ENCODE results near the gene ACOT12.

DNA sequence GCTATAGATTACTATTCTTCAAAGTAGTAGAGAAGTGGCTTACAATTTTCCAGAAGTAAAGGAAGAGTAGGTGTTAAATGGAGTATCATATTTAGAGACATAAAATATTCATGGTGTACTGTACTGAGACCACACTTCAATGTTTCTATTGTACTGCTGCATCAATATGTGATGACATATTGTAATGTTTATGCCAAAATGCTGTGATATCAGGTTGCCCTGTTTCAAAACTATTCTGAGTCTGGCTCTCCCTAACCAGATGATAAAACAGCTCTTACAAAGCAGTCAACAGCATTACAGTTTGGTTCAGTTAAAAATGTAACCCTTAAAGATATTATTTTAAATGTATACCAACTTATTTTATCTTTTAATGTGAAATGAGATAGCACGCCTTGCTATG lies 30.8 kb upstream of the ACOT12 start:
- TF ChIP-seq, protein P1, sequence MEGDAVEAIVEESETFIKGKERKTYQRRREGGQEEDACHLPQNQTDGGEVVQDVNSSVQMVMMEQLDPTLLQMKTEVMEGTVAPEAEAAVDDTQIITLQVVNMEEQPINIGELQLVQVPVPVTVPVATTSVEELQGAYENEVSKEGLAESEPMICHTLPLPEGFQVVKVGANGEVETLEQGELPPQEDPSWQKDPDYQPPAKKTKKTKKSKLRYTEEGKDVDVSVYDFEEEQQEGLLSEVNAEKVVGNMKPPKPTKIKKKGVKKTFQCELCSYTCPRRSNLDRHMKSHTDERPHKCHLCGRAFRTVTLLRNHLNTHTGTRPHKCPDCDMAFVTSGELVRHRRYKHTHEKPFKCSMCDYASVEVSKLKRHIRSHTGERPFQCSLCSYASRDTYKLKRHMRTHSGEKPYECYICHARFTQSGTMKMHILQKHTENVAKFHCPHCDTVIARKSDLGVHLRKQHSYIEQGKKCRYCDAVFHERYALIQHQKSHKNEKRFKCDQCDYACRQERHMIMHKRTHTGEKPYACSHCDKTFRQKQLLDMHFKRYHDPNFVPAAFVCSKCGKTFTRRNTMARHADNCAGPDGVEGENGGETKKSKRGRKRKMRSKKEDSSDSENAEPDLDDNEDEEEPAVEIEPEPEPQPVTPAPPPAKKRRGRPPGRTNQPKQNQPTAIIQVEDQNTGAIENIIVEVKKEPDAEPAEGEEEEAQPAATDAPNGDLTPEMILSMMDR (IDR thresholded peaks at IDR 0.05), result no peak
- TF ChIP-seq POLR2A (IDR thresholded peaks at IDR 0.05), result no peak
